22Rv1 (cell line): ENCODE data around the gene TRIM17.

ENCODE experiments used
- ZFX ChIP-seq: fragments of 450-650 bp; IDR thresholded peaks from 2 replicates; pipeline ENCODE4 v1.6.1; 2017; ENCODE audit warnings: antibody characterized with exemption, borderline replicate concordance
- TF ChIP-seq, protein P1 (sequence below): fragments of 450-650 bp; IDR thresholded peaks from 2 replicates; pipeline ENCODE4 v1.5.1; 2017; ENCODE audit warnings: mild to moderate bottlenecking

DNA sequence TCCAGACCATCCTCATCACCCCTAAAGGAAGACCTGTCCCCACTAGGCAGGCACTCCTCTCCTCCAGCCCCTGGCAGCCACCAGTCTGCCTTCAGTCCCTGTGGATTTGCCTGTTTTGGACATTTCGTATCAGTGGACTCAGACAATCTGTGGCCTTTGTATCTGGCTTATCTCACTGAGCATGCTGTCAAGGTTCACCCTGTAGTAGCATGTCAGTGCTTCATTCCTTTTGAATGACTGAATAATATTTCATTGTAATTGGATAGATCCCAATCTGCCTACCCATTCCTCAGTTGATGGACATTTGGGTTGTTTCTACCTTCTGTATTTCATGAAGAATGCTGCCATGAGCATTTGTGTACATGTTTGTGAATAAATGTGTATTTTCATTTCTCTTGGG, 37.6 kb upstream of the TRIM17 start:
- TF ChIP-seq, protein P1, sequence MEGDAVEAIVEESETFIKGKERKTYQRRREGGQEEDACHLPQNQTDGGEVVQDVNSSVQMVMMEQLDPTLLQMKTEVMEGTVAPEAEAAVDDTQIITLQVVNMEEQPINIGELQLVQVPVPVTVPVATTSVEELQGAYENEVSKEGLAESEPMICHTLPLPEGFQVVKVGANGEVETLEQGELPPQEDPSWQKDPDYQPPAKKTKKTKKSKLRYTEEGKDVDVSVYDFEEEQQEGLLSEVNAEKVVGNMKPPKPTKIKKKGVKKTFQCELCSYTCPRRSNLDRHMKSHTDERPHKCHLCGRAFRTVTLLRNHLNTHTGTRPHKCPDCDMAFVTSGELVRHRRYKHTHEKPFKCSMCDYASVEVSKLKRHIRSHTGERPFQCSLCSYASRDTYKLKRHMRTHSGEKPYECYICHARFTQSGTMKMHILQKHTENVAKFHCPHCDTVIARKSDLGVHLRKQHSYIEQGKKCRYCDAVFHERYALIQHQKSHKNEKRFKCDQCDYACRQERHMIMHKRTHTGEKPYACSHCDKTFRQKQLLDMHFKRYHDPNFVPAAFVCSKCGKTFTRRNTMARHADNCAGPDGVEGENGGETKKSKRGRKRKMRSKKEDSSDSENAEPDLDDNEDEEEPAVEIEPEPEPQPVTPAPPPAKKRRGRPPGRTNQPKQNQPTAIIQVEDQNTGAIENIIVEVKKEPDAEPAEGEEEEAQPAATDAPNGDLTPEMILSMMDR: no peak
- no peak for TF ChIP-seq ZFX
